Measurements from ENCODE around the gene MAP3K14.

MAP3K14 gene

GRCh38 chr17:45300060-45300751, 16.6 kb downstream of the MAP3K14 start:
- no peak for DNase-seq (ENCODE audit: low spot score)

- no peak for DNase-seq (ENCODE audit: low spot score)
Observed at GRCh38 chr17:45299361-45299760, 17.5 kb downstream of the MAP3K14 start.

GRCh38 chr17:45298546-45299285, 18.1 kb downstream of the MAP3K14 start:
- no peak for DNase-seq (ENCODE audit: low spot score)

GRCh38 chr17:45296833-45297124, 20.0 kb downstream of the MAP3K14 start:
- DNase-seq (ENCODE audit: low spot score) = peak; percentile 34

GRCh38 chr17:45296003-45296832, 20.6 kb downstream of the MAP3K14 start:
- no peak for DNase-seq (ENCODE audit: low spot score)

GRCh38 chr17:45294506-45294905, 22.3 kb downstream of the MAP3K14 start:
- DNase-seq (ENCODE audit: low spot score) = no peak

- DNase-seq (ENCODE audit: low spot score) = no peak
Observed at GRCh38 chr17:45293413-45294211, 23.2 kb downstream of the MAP3K14 start.

- no peak for DNase-seq (ENCODE audit: low spot score)
Observed at GRCh38 chr17:45292696-45293412, 24.0 kb downstream of the MAP3K14 start.

GRCh38 chr17:45291171-45291805, 25.5 kb downstream of the MAP3K14 start:
- DNase-seq (ENCODE audit: low spot score) = no peak

GRCh38 chr17:45290269-45290765, 26.5 kb downstream of the MAP3K14 start:
- no peak for DNase-seq (ENCODE audit: low spot score)

- DNase-seq (ENCODE audit: low spot score) = no peak
Observed at GRCh38 chr17:45289301-45290268, 27.2 kb downstream of the MAP3K14 start.

- DNase-seq (ENCODE audit: low spot score) = no peak
Observed at GRCh38 chr17:45288825-45289224, 28.0 kb downstream of the MAP3K14 start.

- DNase-seq (ENCODE audit: low spot score) = no peak
Observed at GRCh38 chr17:45287526-45288500, 29.0 kb downstream of the MAP3K14 start.

- DNase-seq (ENCODE audit: low spot score) = no peak
Observed at GRCh38 chr17:45286286-45286685, 30.5 kb downstream of the MAP3K14 start.

GRCh38 chr17:45284176-45285140, 32.4 kb downstream of the MAP3K14 start:
- no peak for DNase-seq (ENCODE audit: low spot score)

GRCh38 chr17:45283711-45284110, 33.1 kb downstream of the MAP3K14 start:
- no peak for DNase-seq (ENCODE audit: low spot score)
